K562 (cell line): ENCODE measurements around the gene MAP4K1. TPM values are rescaled to one million over a fixed set of nuclear protein-coding genes. Genes with fewer than 3 reads are reported as not detected.

Experiments
- ARID1B ChIP-seq: fragments of 450-650 bp; IDR thresholded peaks from 2 replicates; pipeline ENCODE4 v1.6.1; 2016; ENCODE audit warnings: antibody characterized with exemption, mild to moderate bottlenecking, inconsistent platforms
- BRCA1 ChIP-seq, 2 experiments: fragments of 450-650 bp in 1 of 2; sonication (generic) in 1 of 2; formaldehyde crosslinking in 1 of 2; IDR thresholded peaks; 2 replicates each; pipeline versions ENCODE4 v1.5.0 to v1.6.1; 2017 to 2020; ENCODE audit warnings: mild to moderate bottlenecking in 1 of 2, missing genetic modification reagents in 1 of 2
- BRF2 ChIP-seq: IDR thresholded peaks from 3 replicates; pipeline ENCODE4 v1.6.1; 2011; ENCODE audit warnings: borderline replicate concordance, mild to moderate bottlenecking; ENCODE audit not compliant: insufficient read length, insufficient read depth
- DACH1 ChIP-seq: fragments of 450-650 bp; IDR thresholded peaks from 2 replicates; pipeline ENCODE4 v1.6.1; 2018; ENCODE audit not compliant: partially characterized antibody
- FOXP1 ChIP-seq: sonication (generic); formaldehyde crosslinking; IDR thresholded peaks from 2 replicates; pipeline ENCODE4 v1.8.0; 2022; ENCODE audit warnings: mild to moderate bottlenecking, missing genetic modification reagents
- HNRNPUL1 ChIP-seq: fragments of 200-400 bp; formaldehyde crosslinking; IDR thresholded peaks from 2 replicates; pipeline ENCODE4 v1.6.1; 2017; ENCODE audit warnings: low read length
- MXI1 ChIP-seq: IDR thresholded peaks from 2 replicates; pipeline ENCODE4 v1.6.1; 2011; ENCODE audit warnings: low read depth, mild to moderate bottlenecking, improper control_type of control experiment, low read length
- NCOA4 ChIP-seq: fragments of 450-650 bp; IDR thresholded peaks from 2 replicates; pipeline ENCODE4 v1.6.1; 2018; ENCODE audit warnings: mild to moderate bottlenecking; ENCODE audit not compliant: partially characterized antibody
- NCOA6 ChIP-seq: fragments of 450-650 bp; IDR thresholded peaks from 2 replicates; pipeline ENCODE4 v1.6.1; 2017; ENCODE audit warnings: mild to moderate bottlenecking
- NR1H2 ChIP-seq: sonication (generic); formaldehyde crosslinking; IDR thresholded peaks from 2 replicates; pipeline ENCODE4 v1.4.0; 2020; ENCODE audit warnings: mild to moderate bottlenecking, missing genetic modification reagents
- PHF8 ChIP-seq: fragments of 200-600 bp; sonication (generic); IDR thresholded peaks from 2 replicates; pipeline ENCODE4 v1.6.1; 2012; ENCODE audit warnings: mixed run types, mild to moderate bottlenecking, inconsistent platforms, low read length, moderate library complexity, borderline replicate concordance
- POLR3A ChIP-seq: IDR thresholded peaks from 2 replicates; pipeline ENCODE4 v1.6.1; 2011; ENCODE audit warnings: borderline replicate concordance, mild to moderate bottlenecking, moderate library complexity; ENCODE audit not compliant: insufficient read length, insufficient read depth; ENCODE audit errors: extremely low read depth
- POLR3G ChIP-seq: IDR thresholded peaks from 2 replicates; pipeline ENCODE4 v1.6.1; 2011; ENCODE audit not compliant: insufficient read length, insufficient replicate concordance; ENCODE audit errors: extremely low read depth
- RBM22 ChIP-seq: fragments of 200-400 bp; formaldehyde crosslinking; IDR thresholded peaks from 2 replicates; pipeline ENCODE4 v1.6.1; 2018; ENCODE audit warnings: low read length, low read depth; ENCODE audit not compliant: poor library complexity, severe bottlenecking
- SAFB ChIP-seq: fragments of 200-400 bp; formaldehyde crosslinking; IDR thresholded peaks from 2 replicates; pipeline ENCODE4 v1.6.1; 2017; ENCODE audit warnings: low read depth, low read length, borderline replicate concordance
- SMARCB1 ChIP-seq: IDR thresholded peaks from 2 replicates; pipeline ENCODE4 v1.6.1; 2011; ENCODE audit warnings: improper control_type of control experiment, low read depth; ENCODE audit not compliant: insufficient read length
- ZNF224 ChIP-seq: sonication (generic); formaldehyde crosslinking; IDR thresholded peaks from 2 replicates; pipeline ENCODE4 v1.8.0; 2022; ENCODE audit warnings: mild to moderate bottlenecking, missing genetic modification reagents
- ZNF3 ChIP-seq: fragments of 250-450 bp; sonication (Bioruptor Pico); IDR thresholded peaks from 2 replicates; pipeline ENCODE4 v1.5.0; 2021; ENCODE audit warnings: mild to moderate bottlenecking, moderate library complexity
- ZNF318 ChIP-seq, 2 experiments: fragments of 450-650 bp; IDR thresholded peaks; 2 replicates each; pipeline ENCODE4 v1.6.1; 2016; ENCODE audit warnings: mild to moderate bottlenecking in 2 of 2, borderline replicate concordance in 1 of 2, low read depth in 1 of 2, moderate library complexity in 1 of 2
- ZNF57 ChIP-seq: fragments of 450-650 bp; formaldehyde crosslinking; IDR thresholded peaks from 2 replicates; pipeline ENCODE4 v1.4.0; 2020; ENCODE audit warnings: mild to moderate bottlenecking, moderate library complexity
- ZNF583 ChIP-seq: fragments of 250-450 bp; sonication (Bioruptor Pico); IDR thresholded peaks from 2 replicates; pipeline ENCODE4 v1.4.0; 2020
- polyA plus RNA-seq, 8 experiments: library from polyadenylated mRNA; depleted of rRNA in 4 of 8; stranded (reverse) in 5 of 8; unstranded in 3 of 8; fragments of >200 nt; fragmentation: Nextera tagmentation in 2 of 8; fragmentation: Illumina TruSeq in 1 of 8; extraction: Ambion mirVana in 2 of 8; extraction: Trizol in 1 of 8; gene quantifications; 2 replicates each; pipeline versions ENCODE4 v1.2.1 to v1.2.3, GENCODE V29; 2011 to 2014; ENCODE audit warnings: inconsistent platforms in 1 of 8, missing spikeins in 1 of 8
- total RNA-seq, 7 experiments: library from RNA; depleted of rRNA in 6 of 7; stranded (reverse); fragments of >200 nt in 6 of 7; fragmentation: Illumina TruSeq in 2 of 7; extraction: Trizol in 2 of 7; gene quantifications; 2 replicates each; pipeline versions ENCODE4 v1.2.1 to v1.2.3, GENCODE V29; 2011 to 2021; ENCODE audit warnings: low replicate concordance in 1 of 7

MAP4K1 gene
- total and polyA plus RNA-seq, 9 of the 15 experiments (the other 6 are each of a cell fraction or from before 2014, with no cell fraction given) = 0.14 to 3.2 (median 0.73) TPM; not detected in 1

- TF ChIP-seq BRF2 (no peak), SAFB (no peak), NCOA4 (no peak), FOXP1 (CRISPR knock-in tag) (0 out of 2 replicates have a peak, but pooled peaks have one; percentile 6), DACH1 (no peak), BRCA1 (IDR thresholded peaks at IDR 0.05) (no peak), BRCA1 (CRISPR knock-in tag; IDR thresholded peaks at IDR 0.05) (no peak), MXI1 (no peak), POLR3A (no peak), NR1H2 (CRISPR knock-in tag) (no peak), RBM22 (no peak), SMARCB1 (no peak), PHF8 (no peak), HNRNPUL1 (no peak), ZNF57 (CRISPR knock-in tag) (no peak), NCOA6 (no peak), POLR3G (no peak), ZNF318 (IDR thresholded peaks at IDR 0.05; ENCODE audit: borderline replicate concordance in 1 of 2, low read depth in 1 of 2) (no peak), ZNF583 (CRISPR knock-in tag) (no peak), ARID1B (peak; percentile 92), ZNF3 (CRISPR knock-in tag) (no peak), ZNF224 (CRISPR knock-in tag) (no peak)
Observed at GRCh38 chr19:38557205-38557799, 60.5 kb downstream of the MAP4K1 start (continued).
